NCI-H1694 (cell line): ENCODE data around the gene PFKFB4.

ENCODE experiments used
- DNase-seq: peaks from one replicate; lab custom pipeline; 2025; lab: John Stamatoyannopoulos, UW

PFKFB4 gene

GRCh38 chr3:48556796-48557626 lies at the start of gene PFKFB4:
Gene PFKFB4, minus strand, starts transcription at chr3:48556803. Its CDS starts 26 bp downstream, at chr3:48556777.
- peak; percentile 89 for DNase-seq

DNA sequence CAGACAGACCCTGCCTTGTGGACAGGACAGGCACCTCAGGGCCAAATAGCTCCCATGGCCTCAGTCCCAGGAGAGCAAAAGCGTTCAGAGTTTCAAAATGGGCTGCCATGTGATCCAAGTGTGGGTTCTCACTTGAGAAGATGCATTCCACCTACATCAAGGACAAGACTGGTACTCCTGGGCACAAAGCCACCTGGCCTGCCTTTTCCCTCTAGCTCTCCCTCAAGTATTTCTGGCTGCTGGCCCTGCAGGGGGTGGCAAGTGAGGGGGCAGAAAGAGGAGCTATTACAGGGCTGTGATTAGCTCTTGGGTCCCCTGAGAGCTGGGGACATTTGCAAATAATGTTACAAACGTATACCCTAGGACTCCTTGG lies 45.0 kb upstream of the PFKFB4 start:
- DNase-seq = no peak

DNA sequence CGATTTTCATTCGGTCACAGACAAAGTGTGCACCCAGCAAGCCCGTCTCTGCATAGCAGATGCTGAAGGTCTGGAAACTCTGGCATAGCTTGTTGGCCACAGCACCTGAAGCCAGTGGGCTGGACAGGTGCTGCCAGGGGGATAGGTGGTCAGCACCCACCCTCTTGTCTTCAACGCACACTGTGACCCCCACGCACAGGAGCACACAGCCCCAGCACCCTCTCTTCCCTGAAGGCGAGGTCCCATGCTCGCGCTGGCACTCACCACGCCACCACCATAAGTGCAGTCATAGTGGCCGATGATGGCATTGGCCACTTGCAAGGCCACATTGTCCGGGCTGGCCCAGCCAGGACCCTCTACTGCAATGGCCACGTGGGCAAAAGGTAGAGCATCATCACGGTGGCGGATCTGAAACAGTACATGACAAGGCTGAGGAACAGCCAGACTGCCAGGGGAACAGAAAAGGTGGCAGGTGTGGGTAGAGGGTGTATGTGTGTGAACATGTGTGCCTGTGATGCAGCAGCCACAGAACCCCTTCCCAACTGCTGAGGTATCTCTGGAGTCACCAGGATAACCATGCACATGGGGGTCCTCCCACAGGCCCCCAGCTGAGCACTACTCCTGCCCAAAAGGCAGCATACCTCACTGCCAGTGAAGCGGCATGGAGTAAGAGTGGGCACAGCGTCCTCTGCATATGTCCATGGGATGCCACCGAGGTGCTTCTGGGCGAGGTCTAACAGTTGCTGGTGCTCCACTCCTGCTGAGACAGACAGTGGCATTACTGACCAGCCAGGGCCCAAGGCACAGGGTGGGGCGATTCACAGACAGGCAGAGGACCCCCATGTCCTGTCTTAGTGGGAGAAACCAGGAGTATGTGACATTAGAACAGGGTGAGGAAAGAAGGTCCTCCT lies 44.4 kb upstream of the PFKFB4 start:
- no peak for DNase-seq

DNA sequence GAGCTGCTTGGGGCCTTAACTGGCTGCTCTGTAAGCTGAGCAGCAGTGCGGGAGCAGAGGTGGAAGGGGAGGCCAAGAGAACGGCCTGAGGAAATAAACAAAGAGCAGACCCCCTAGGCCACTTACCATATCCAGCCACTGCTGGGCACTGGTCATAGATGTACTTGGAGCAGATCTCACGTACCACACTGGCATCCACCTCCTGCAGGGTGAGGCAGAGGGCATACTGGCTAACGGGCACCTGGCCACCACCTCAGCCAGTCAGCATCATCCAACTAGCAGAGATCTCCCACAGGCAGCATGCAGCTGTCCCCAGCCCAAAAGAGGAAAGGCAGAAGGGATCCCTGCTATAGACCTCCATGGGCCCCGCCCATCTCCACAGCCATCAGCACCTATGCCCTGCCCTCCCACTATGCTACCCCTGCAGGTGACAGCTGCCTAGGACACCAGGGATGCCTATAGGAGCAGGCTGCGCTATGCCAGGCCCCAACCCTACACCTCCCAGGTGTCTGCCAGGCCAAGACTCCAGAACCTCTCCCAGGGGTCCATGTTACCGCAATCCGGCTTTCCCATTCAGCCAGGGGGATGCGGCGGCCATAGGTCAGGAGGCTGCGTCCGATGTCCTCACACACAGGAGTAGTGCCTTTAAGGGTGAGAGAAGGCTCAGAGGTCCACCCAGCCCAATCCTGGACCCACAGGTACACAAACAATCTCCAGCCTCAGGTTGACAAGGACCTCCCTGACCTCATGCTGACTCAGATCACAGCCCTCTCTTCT lies 43.1 kb upstream of the PFKFB4 start:
- DNase-seq = no peak

DNA sequence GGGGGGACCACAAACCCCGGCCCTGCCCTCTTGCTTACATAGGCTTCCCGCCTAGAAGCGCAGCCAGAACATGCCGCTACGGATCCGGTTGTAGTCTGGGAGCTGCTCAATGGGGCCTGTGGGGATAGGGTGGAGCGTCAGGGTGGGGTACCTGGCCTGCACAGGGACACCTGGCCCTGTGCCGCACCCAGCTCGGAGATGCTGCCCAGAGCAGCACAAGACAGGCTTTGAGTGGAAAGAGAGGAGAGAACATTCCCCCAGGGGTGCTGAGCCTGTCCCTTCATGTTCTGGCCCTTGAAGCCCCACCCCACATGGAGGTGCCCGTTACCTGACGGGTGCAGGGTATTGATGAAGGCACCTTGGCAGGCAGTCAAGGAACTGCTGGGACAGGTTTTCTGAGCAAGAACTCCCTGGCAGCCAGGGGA lies 42.5 kb upstream of the PFKFB4 start:
- no peak for DNase-seq

DNA sequence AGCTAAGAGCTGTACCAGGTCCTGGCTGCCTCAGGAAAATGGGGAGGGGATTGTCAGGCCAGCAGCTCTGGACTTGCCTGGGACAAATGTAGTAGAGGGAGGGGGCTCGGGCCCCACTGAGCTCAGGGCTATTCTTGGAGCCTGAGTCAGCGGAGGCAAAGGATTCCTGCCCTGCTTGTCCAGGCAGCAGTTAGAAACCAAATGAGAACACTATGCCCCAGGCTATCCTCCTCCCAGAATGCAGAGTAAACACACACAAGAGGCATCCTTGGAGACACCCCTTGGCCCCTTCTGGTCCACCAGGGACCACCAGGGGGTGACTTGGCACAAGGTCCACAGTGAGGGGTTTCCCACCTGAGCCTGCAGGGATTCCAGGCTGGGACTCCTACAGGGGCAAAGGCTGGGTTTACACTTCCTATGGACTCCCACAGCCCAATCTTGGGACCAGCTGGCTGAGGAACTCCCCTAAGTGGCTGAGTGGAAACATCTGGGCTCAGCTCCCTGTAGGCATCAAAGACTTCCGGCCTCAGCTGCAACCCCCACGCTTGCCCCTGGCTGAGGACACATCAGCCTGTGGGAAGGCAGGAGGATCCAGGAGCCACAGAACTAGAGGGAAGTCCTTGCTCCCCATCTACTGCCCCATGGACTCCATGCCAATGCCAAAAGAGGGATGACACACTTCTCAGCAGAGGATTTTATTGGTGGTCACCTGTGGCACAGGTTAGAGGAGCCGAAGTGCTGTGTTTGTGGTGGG lies 41.9 kb upstream of the PFKFB4 start:
- no peak for DNase-seq

DNA sequence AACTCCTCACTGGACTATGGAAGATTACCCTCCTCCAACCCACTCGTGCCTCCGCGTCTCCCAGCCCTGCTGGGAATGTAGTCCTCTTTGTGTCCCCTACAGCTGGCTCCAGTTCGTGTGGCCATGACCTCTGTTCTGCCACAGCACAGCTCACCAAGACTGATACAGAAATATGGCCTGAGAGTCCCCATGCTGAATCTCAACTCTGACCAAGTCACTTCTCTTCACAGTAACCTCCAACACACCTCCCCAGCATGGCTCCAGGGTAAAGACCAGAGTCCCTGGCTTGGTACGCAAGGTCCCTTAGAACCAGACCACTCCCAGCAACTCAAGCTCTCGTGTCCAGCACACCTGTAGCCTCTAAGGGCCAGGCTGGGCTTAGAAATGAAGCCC lies 40.8 kb upstream of the PFKFB4 start:
- DNase-seq = no peak

GRCh38 chr3:48596676-48597407 lies 40.2 kb upstream of the PFKFB4 start:
- DNase-seq = no peak

DNA sequence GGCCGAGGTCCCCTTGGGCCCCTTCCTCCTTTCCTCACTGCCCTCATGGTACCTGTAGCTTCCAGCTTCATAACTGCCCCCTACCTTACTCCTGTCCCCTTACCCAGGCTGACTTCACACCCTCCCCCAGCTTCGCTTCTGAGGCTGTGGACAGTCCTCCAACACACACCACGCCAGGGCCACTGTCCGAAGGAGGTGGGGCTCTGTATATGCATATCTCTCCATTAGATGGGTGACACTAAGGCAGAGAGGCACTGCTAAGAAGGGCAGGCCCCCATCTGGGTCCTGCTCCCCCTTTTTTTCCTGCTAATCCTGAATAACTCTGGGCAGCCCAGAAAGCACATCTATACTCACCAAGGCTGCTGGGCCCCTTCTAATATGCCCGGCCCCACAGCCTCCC lies 39.6 kb upstream of the PFKFB4 start:
- DNase-seq = no peak

- DNase-seq = no peak
Measured at GRCh38 chr3:48595526-48596121, 39.0 kb upstream of the PFKFB4 start.

- DNase-seq = no peak
Measured at GRCh38 chr3:48595075-48595525, 38.5 kb upstream of the PFKFB4 start, which contains the start of gene COL7A1. Gene COL7A1, minus strand, starts transcription at chr3:48595329. Its CDS starts 170 bp downstream, at chr3:48595159.

- DNase-seq = no peak
Measured at GRCh38 chr3:48594417-48595049, 37.9 kb upstream of the PFKFB4 start.

DNA sequence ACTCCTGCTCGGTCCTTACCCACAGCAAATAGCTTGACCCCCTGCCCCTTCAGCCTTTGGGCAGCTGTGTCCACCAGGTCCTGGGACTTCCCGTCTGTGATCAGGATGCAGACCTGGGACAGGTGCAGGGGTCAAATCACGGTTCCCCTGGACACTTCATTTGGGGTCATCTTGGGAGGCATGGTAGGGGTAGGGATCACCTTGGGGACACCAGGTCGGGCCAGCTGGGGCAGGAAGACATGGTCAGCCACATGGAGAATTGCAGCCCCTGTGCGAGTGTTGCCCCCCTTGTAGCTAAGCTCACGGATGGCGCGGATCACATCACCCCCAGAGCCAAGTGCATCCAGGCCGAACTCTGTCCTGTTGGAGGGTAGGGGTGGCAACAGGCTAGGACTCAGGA lies 36.7 kb upstream of the PFKFB4 start:
- no peak for DNase-seq

- no peak for DNase-seq
Measured at GRCh38 chr3:48592519-48593087, 36.0 kb upstream of the PFKFB4 start.

GRCh38 chr3:48591886-48592518 lies 35.4 kb upstream of the PFKFB4 start:
- DNase-seq = no peak

DNA sequence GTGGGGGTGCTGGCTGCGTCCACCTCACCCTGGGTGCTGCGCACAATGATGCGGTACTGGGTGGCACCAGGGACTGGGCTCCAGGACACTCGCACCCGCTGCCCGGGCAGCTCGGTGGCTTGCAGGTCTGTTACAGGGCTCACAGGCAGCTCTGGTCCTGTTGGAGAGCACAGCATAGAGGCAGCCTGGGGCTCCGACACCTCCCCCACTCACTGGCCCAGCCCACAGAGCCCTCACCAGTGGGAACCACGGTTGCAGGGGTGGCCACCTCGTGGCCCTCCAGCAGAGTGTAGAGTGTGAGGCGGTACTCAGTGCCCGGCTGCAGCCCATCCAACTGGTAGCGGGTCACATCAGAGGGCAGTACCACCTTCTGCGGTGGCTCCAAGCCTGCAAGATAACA lies 34.8 kb upstream of the PFKFB4 start:
- no peak for DNase-seq

DNA sequence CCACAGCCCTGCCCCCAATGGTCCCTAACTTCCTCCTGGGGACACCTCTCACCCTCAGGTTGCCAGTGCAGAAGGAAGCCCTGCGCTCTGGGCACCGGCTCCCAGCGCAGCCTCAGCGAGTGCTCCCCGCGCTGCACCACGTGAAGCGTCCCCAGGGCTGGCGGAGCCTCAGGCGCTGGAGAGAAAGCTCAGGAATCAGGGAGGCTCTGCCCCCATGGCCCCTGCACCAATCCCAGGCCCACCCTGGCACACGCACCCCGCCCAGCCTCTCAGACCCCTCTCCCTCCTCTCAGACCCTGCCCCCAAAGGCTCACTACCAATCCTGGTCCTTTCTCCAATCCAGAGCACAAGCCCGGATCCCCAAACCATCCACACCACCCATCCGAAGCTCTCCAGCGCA lies 31.6 kb upstream of the PFKFB4 start:
- no peak for DNase-seq

DNA sequence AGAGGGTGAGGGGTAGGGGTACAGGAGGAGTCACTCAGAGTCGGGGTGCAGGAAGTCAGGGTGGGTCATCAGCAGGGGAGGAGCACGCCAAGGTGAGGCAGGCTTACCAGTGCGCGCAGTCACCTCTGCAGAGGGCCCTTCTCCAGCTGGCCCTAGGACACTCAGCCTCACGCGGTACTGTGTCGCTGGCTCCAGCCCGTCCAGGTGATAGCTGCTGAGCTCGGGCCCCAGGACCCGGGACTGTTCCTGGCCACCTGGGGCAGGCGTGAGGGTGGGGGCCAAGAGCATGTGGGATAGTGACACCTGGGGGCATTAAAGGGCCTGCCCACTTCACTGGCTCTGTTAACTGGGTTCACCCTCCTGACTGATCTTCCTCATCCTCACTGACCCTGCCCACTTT lies 31.1 kb upstream of the PFKFB4 start:
- no peak for DNase-seq

DNA sequence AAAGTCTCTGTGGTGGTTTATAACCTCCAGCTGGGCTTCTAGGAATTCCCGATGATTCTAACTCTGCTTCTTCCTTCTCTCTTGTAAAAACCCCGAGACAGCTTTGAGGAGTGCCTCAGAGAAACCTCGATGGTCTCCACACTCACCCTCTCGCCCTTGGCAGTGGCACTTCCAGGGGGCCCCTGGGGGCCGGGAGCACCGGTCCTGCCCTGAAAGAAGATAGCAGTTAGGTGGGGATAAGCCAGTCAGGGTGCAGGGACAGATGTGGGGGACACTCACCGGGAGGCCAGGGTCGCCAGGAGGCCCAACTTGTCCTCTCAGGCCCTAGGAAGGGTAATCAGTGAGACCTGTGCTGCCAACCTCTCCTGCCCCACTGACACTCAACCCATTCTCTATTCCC lies 28.8 kb upstream of the PFKFB4 start:
- DNase-seq = no peak
